Gastrocnemius medialis (tissue), 4 donors: ENCODE measurements around the gene GPR119.
"Not testable (repeated sequence)": the region's sequence is repeated elsewhere in the genome, so short reads cannot be mapped to it uniquely, and the experiment has no call there.

ENCODE experiments used
- POLR2A ChIP-seq, 2 donors: fragments of 450-650 bp; IDR thresholded peaks; one replicate each; pipeline ENCODE4 v1.6.1; 2017; ENCODE audit warnings: antibody characterized with exemption in 2 of 2, mild to moderate bottlenecking in 2 of 2, moderate library complexity in 2 of 2
- TF ChIP-seq, protein P1 (sequence below), 5 experiments: fragments of 450-650 bp in 3 of 5; fragments of 200-600 bp in 2 of 5; sonication (generic) in 2 of 5; IDR thresholded peaks in 4 of 5; conservative IDR thresholded peaks in 1 of 5; 1 replicate in 4 of 5; 2 replicates in 1 of 5; pipeline ENCODE4 v1.5.1; 2016 to 2019; ENCODE audit warnings: antibody characterized with exemption in 5 of 5, mild to moderate bottlenecking in 3 of 5, moderate library complexity in 3 of 5

DNA sequence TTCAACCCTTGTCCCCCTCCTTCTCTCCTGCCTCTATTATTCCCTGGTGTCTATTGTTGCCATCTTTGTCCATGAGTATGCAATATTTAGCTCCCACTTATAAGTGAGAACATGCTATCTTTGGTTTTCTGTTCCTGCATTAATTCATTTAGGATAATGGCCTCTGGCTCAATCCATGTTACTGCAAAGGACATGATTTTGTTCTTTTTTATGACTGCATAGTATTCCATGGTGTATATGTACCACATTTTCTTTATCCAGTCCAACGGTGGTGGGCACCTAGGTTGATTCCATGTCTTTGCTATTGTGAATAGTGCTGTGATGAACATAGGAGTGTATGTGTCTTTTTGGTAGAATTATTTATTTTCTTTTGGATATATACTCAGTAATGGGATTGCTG lies 33.4 kb downstream of the GPR119 start:
- TF ChIP-seq, protein P1, sequence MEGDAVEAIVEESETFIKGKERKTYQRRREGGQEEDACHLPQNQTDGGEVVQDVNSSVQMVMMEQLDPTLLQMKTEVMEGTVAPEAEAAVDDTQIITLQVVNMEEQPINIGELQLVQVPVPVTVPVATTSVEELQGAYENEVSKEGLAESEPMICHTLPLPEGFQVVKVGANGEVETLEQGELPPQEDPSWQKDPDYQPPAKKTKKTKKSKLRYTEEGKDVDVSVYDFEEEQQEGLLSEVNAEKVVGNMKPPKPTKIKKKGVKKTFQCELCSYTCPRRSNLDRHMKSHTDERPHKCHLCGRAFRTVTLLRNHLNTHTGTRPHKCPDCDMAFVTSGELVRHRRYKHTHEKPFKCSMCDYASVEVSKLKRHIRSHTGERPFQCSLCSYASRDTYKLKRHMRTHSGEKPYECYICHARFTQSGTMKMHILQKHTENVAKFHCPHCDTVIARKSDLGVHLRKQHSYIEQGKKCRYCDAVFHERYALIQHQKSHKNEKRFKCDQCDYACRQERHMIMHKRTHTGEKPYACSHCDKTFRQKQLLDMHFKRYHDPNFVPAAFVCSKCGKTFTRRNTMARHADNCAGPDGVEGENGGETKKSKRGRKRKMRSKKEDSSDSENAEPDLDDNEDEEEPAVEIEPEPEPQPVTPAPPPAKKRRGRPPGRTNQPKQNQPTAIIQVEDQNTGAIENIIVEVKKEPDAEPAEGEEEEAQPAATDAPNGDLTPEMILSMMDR (IDR thresholded peaks at IDR 0.05 in 4 of 5, conservative IDR thresholded peaks at IDR 0.05 in 1 of 5) = not testable (repeated sequence)
- TF ChIP-seq POLR2A (IDR thresholded peaks at IDR 0.05) = not testable (repeated sequence)
